ES-I3 (cell line): ENCODE results near the gene SPART.
A peak's percentile ranks its signal among the peaks of the same experiment; 100 is the strongest.

Experiments used
- H3K36me3 ChIP-seq: 2 replicates; pipeline ENCODE4 v1.6.1; 2013; ENCODE audit warnings: mild to moderate bottlenecking, low read length, control low read depth, moderate library complexity; ENCODE audit not compliant: insufficient read depth
- H3K4me1 ChIP-seq: 2 replicates; pipeline ENCODE4 v1.6.1; 2013; ENCODE audit warnings: mild to moderate bottlenecking, control low read depth, low read length; ENCODE audit not compliant: insufficient read depth
- H3K9ac ChIP-seq: 2 replicates; pipeline ENCODE4 v1.6.1; 2013; ENCODE audit warnings: low read depth, mild to moderate bottlenecking, low read length, moderate library complexity
- H3K9me3 ChIP-seq: 2 replicates; pipeline ENCODE4 v1.6.1; 2013; ENCODE audit warnings: mild to moderate bottlenecking, low read length, moderate library complexity; ENCODE audit not compliant: control insufficient read depth, insufficient read depth

SPART gene

DNA sequence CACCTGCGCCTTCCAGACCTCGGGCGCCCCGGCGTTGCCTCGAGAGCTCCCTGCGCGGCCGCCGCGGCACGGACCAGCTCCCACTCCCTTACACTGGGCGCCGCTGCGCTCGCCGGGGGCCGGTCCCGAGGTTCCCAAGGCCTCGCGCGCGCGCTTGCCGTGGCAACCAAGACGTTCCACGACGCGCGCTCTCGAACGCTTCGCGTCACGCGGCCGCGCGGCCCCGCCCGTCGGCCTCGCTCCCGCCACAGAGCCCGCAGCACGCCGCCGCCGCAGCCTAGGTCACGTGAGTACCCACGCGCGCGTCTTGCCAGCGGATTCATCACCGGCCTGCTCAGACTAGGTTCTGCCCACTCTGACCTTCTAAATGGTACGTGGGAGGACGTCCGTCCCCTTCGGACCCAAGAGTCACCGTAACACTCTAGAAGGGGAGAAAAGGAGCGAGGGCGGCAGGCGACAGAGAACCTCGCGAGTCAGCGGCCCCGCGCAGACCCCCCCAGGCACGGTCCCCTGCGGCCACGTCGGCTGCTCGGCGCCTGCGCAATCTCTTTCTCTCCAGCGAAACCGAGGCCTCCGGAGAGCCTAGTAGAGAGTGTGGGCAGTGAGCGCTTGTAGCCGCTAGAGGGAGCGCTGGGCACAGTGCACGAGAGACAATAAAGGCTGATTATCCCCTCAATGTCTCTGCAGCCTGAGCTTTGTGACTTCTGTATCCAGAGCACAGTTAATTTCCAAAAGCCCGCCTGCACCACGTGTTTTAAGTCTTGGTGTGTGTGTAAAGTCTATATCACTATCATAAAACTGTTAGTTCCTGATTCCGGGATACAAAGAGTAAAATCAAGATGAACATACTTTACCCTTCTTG lies at the start of gene SPART:
Gene SPART, minus strand, starts transcription at position 173 of the 862 bp plus-strand sequence. CDS start 10,564 bp downstream, outside the sequence.
- Histone ChIP-seq H3K4me1 (peaks cover 6% of the 10 kb centered on the region; the same call in 1 of the 2 replicates), H3K36me3 (no peaks in the 10 kb centered on the region), H3K9ac (peak within 1 kb of the TSS; percentile 77), H3K9me3 (no peaks in the 10 kb centered on the region)

- Histone ChIP-seq H3K4me1 (no peaks in the 10 kb centered on the region), H3K9ac (no peak overlapping the region), H3K36me3 (no peaks in the 10 kb centered on the region), H3K9me3 (no peaks in the 10 kb centered on the region)
These were observed 49.1 kb upstream of the SPART start for GRCh38 chr13:36395280-36395679.

DNA sequence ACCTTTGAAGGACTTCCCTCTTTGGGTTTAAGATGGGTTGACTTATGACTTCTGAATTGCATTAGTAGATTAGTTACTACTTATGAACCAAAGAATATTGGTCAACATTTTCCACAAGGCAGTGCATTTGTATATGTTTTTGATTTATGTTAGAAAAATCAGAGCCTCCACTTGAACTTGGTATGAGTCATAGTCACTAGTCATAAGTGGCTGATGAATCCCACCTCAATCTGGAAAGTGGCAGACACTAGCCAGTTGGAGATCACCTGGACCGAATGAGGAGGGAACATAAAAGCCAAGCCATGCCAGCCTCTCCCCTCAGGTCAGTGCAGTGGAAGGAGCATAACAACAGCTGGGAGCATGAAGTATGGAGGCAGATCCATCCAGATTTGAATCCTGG lies 39.3 kb upstream of the SPART start:
- Histone ChIP-seq H3K36me3 (no peaks in the 10 kb centered on the region), H3K9ac (no peak overlapping the region), H3K9me3 (no peaks in the 10 kb centered on the region; the same call in 1 of the 2 replicates), H3K4me1 (no peaks in the 10 kb centered on the region)

DNA sequence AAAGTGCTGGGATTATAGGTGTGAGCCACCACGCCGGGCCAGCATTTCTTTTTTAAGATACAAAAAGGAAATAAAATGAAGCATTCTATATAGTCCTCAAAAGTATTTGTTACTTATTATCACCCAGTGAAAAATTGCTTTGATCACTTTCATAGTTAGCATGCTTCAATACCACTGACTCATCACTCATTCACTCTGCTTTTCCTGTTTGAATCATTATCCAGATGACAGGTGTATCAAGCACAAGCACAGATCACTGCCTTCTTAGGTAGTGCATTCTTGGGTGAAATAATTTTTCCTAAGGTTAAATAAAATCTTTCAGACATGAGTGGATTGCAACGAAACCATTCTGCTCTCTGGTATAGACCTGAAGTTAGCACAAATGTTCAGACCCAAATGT lies 35.8 kb upstream of the SPART start:
- H3K9me3 ChIP-seq: no peaks in the 10 kb centered on the region; the same call in 1 of the 2 replicates
- H3K4me1 ChIP-seq: no peaks in the 10 kb centered on the region
- H3K9ac ChIP-seq: no peak overlapping the region
- no peaks in the 10 kb centered on the region for H3K36me3 ChIP-seq

DNA sequence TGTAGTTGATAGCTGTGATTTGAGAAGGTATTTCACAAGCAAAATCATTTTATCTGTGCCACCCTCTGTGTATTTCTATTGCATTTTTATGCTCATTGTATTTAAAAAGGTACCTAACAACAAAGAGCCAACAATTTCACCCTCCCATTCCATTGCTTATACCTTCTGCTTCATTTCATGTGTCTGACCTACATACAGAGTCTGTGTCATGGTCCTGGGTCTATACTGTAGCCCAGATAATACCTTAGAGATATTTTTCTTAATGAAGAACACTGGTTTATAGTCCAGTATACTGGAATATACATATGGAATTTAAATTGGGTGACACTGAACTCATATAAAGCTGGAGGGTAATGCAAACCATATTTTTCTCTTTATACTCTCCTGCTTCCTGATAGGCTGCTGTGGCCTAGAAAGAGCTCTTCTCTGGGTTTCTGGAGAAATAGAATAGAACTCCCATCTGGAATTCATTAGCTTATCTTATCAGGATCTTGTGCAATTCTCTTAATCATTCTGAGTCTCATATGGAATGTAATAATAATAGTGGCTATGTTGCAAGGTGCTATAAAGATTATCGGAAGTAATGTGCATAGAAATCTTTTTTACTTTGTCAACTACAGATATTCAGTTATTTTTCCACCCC lies 31.8 kb upstream of the SPART start:
- H3K9me3 ChIP-seq: no peaks in the 10 kb centered on the region
- no peaks in the 10 kb centered on the region for H3K4me1 ChIP-seq
- no peak overlapping the region for H3K9ac ChIP-seq
- H3K36me3 ChIP-seq: no peaks in the 10 kb centered on the region

DNA sequence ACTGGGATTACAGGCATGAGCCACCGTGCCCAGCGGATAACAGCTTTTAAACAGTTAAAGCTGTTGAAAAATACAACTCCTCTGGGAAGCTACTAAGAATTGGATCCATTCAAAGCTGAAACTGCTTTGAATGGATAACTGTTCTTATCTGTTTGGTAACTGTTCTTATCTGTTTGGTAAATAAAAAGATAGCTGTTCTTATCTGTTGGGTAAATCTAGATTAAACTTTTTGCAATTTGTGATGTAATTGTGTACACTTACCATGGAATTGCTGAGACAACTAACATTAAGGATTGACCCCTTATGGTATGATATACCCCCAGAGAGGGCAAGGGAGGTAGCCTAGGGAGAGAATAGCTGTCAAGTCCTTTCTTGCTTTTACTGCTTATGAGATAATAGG lies 27.9 kb upstream of the SPART start:
- Histone ChIP-seq H3K9ac (no peak overlapping the region), H3K36me3 (0 out of 2 replicates have a peak, but pooled peaks cover 2% of the 10 kb centered on the region), H3K4me1 (no peaks in the 10 kb centered on the region), H3K9me3 (no peaks in the 10 kb centered on the region)

GRCh38 chr13:36371185-36371584 lies 25.0 kb upstream of the SPART start:
- Histone ChIP-seq H3K9ac (no peak overlapping the region), H3K36me3 (0 out of 2 replicates have a peak, but pooled peaks cover 2% of the 10 kb centered on the region), H3K9me3 (no peaks in the 10 kb centered on the region), H3K4me1 (0 out of 2 replicates have a peak, but pooled peaks cover 6% of the 10 kb centered on the region)

DNA sequence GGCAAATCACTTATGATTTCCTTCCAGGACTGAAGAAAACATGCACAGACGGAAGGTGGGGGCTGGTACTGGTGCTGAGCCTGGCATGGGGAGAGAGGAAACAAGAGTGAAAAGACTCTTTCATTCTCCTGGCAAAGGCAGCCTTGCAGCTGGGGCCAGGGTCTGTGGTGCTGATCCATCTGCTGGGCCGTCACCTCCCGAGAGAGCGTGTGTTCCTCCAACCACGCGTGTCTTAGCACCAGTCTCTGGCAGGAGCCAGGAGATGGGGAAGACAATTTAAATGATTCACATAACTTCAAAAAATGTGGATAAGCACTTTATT lies 23.9 kb upstream of the SPART start:
- Histone ChIP-seq H3K9ac (no peak overlapping the region), H3K9me3 (no peaks in the 10 kb centered on the region), H3K36me3 (0 out of 2 replicates have a peak, but pooled peaks cover 2% of the 10 kb centered on the region), H3K4me1 (0 out of 2 replicates have a peak, but pooled peaks cover 6% of the 10 kb centered on the region)

GRCh38 chr13:36369268-36370107 lies 23.3 kb upstream of the SPART start:
- Histone ChIP-seq H3K9ac (no peak overlapping the region), H3K4me1 (0 out of 2 replicates have a peak, but pooled peaks cover 6% of the 10 kb centered on the region), H3K36me3 (0 out of 2 replicates have a peak, but pooled peaks cover 2% of the 10 kb centered on the region), H3K9me3 (no peaks in the 10 kb centered on the region)

DNA sequence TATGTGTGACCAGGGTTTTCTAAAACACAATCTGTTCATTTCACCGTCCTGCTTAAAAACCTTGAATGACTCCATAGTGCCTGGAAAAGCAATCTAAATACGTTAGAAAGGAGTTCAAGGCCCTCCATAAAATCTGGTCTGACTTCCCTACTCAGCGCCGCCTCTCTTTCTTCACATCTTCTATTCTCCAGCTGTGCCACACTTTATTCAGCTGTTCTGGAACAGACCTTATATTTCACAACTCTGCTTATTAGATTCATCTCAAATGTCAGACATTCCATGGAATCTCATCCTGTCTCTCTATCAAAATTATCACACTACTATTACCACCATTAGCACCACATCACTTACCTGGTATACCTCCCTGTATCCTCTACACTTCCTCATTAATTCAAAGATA lies 19.8 kb upstream of the SPART start:
- Histone ChIP-seq H3K4me1 (peaks cover 6% of the 10 kb centered on the region; the same call in 1 of the 2 replicates), H3K9ac (no peak overlapping the region), H3K36me3 (0 out of 2 replicates have a peak, but pooled peaks cover 2% of the 10 kb centered on the region), H3K9me3 (no peaks in the 10 kb centered on the region)

DNA sequence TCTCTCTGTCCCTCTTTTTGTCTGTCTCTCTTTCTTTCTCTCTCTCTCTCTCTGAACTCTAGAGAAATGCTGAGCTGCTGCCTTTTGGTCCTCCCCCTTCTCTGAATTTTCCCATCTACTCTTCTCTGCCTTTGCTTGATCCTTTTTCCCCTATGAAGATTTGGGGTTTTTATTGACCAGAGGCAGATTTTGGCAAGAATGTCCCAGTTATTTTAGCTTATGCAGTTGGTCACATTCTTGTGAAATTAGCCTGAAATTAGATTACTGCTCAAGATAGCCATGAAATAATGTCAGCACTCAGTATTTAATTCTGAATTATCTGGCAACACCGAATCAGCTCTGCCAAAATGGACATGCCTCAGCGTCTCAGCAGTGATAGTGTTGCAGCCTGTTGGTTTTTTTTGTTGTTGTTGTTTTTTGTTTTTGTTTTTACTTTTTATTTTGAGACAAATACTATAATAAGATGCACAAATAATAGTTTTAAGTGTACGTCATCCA lies 17.2 kb upstream of the SPART start:
- Histone ChIP-seq H3K9ac (no peak overlapping the region), H3K36me3 (no peaks in the 10 kb centered on the region), H3K4me1 (peaks cover 6% of the 10 kb centered on the region; the same call in 1 of the 2 replicates), H3K9me3 (no peaks in the 10 kb centered on the region)

DNA sequence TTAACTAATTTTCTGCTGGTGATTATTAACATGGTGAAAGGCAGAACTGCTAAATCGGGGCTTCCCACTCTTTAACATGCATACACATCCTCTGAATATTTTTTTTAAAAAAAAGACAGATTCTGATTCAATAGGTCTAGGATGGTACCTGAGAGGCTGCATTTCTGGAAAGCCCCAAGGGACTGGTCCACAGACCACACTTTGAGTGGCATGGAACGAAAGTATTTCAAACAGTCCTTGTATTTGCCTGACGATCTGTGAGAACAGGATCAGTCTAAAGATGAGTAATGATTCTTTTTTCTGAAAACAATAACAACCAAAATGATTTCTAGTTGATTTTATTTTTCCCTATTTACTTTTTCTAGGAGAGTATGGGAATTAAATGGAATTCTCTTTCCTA lies 16.7 kb upstream of the SPART start:
- no peaks in the 10 kb centered on the region for H3K36me3 ChIP-seq
- no peak overlapping the region for H3K9ac ChIP-seq
- H3K9me3 ChIP-seq: no peaks in the 10 kb centered on the region
- H3K4me1 ChIP-seq: peaks cover 6% of the 10 kb centered on the region; the same call in 1 of the 2 replicates

GRCh38 chr13:36362251-36362650 lies 16.1 kb upstream of the SPART start:
- Histone ChIP-seq H3K9me3 (no peaks in the 10 kb centered on the region), H3K36me3 (no peaks in the 10 kb centered on the region), H3K4me1 (peaks cover 6% of the 10 kb centered on the region; the same call in 1 of the 2 replicates), H3K9ac (no peak overlapping the region)

DNA sequence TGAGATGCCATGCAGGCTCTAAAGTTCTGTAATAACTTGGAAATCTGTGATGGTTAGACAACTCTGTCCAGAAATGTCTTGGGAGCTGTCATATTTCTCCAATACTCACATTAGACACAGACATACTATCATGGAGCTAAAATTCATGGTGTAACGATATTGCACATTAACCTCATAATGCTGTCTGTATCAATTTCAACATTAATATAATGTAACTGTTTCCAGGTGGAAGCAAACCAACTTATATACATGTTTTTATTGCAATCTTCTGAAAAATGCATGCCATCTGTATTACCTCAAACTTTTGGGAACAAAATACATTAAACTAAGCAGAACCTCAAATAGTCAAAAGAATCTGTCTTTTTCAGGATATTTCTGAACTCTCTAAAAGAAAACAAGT lies 14.7 kb upstream of the SPART start:
- no peak overlapping the region for H3K9ac ChIP-seq
- H3K4me1 ChIP-seq: peaks cover 7% of the 10 kb centered on the region
- no peaks in the 10 kb centered on the region for H3K36me3 ChIP-seq
- no peaks in the 10 kb centered on the region for H3K9me3 ChIP-seq
